ENCODE measurements around the gene SIAH3. TPM values are rescaled to one million over a fixed set of nuclear protein-coding genes. Genes with fewer than 3 reads are reported as not detected.

Gene SIAH3
- polyA plus RNA-seq, 1 experiment = not detected

DNA sequence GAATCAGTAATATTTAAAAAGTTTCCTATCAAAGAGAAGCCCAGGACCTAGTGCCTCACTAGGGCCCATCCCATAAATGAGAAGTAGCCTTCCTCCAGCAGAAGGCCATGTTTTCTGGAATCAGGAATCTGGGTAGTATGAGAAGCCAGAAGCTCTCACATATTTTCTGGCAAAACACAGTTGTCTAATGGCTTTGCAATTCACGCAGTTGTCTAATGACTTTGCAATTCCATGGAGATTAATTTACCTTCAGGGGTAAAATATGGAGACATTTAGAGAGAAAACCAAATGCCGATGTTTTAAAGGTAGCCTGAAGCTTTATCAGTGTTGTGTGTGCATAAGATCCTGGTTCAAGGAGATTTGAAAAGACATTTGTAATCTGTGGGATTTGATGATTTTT lies 29.8 kb upstream of the SIAH3 start:
- no peak for DNase-seq (ENCODE audit: low read depth)
- POLR2A ChIA-PET = no interaction called here
- Histone ChIP-seq H3K4me3 (ENCODE audit: low read depth, low read length) (no peak overlapping the region), H3K27me3 (ENCODE audit: control insufficient read depth, insufficient read depth, low read length) (no peaks in the 10 kb centered on the region; the same call in 1 of the 2 replicates), H3K36me3 (ENCODE audit: control insufficient read depth, insufficient read depth, low read length) (no peaks in the 10 kb centered on the region)
- CTCF ChIA-PET = no interaction called here
- TF ChIP-seq CTCF (IDR thresholded peaks at IDR 0.05; ENCODE audit: insufficient read depth, low read depth, low read length) = no peak

- Histone ChIP-seq H3K36me3 (ENCODE audit: control insufficient read depth, insufficient read depth, low read length) (no peaks in the 10 kb centered on the region), H3K4me3 (ENCODE audit: low read depth, low read length) (no peak overlapping the region), H3K27me3 (ENCODE audit: control insufficient read depth, insufficient read depth, low read length) (no peaks in the 10 kb centered on the region; the same call in 1 of the 2 replicates)
- TF ChIP-seq CTCF (IDR thresholded peaks at IDR 0.05; ENCODE audit: insufficient read depth, low read depth, low read length) = no peak
- POLR2A ChIA-PET = no interaction called here
- DNase-seq (ENCODE audit: low read depth) = no peak
- CTCF ChIA-PET = no interaction called here
Observed at GRCh38 chr13:45880242-45880641, 28.7 kb upstream of the SIAH3 start.

DNA sequence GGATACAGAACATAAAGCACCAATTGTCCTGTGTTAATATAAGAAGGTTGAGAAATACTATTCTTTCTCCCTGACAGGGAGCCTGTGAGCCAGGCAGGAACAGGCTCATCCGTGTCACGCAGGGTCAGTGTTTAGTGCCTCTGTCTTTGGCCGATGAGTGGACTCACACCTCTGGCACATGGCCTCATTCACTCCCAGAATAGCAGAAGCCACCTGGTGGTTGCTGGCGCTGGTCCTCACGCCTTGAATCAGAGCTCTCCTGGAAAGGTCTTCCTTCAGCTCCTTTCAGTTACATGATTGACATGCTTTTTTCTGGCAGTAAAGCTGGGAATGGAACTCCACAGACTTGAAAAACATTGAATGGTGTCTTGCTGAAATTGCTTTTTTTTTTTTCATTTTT lies 28.1 kb upstream of the SIAH3 start:
- Histone ChIP-seq H3K4me3 (ENCODE audit: low read depth, low read length) (no peak overlapping the region), H3K36me3 (ENCODE audit: control insufficient read depth, insufficient read depth, low read length) (no peaks in the 10 kb centered on the region), H3K27me3 (ENCODE audit: control insufficient read depth, insufficient read depth, low read length) (no peaks in the 10 kb centered on the region; the same call in 1 of the 2 replicates)
- no peak for TF ChIP-seq CTCF (IDR thresholded peaks at IDR 0.05; ENCODE audit: insufficient read depth, low read depth, low read length)
- ChIA-PET POLR2A (no interaction called here), CTCF (interaction anchor here (0.6 kb wide), 2 partner anchors 838 to 1940 kb away, joined by 3 read pairs; no protein-coding TSS in a partner anchor)
- no peak for DNase-seq (ENCODE audit: low read depth)

- Histone ChIP-seq H3K36me3 (ENCODE audit: control insufficient read depth, insufficient read depth, low read length) (no peaks in the 10 kb centered on the region), H3K27me3 (ENCODE audit: control insufficient read depth, insufficient read depth, low read length) (no peaks in the 10 kb centered on the region; the same call in 1 of the 2 replicates), H3K4me3 (ENCODE audit: low read depth, low read length) (no peak overlapping the region)
- POLR2A ChIA-PET = no interaction called here
- TF ChIP-seq CTCF (IDR thresholded peaks at IDR 0.05; ENCODE audit: insufficient read depth, low read depth, low read length) = no peak
- DNase-seq (ENCODE audit: low read depth) = no peak
- CTCF ChIA-PET = no interaction called here
Observed at GRCh38 chr13:45878966-45879365, 27.4 kb upstream of the SIAH3 start.

DNA sequence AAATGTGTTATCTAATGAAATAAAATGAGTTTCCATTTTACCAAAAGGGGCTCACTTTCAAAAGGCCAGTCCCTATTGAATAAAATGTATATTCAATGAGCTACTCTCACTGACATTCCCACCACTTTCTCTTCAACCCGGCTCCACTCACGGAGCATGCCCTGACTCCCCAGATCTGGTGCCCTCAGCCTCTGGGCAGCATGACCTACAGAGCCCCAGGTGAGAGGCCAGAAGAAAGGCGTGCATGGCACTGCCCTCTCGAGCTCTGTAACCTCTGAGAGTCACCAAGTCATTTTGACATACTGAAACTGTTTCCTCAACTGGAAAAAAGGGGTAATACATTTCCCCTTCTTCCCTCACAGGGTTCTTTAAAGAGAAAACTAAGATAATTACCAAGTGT lies 25.2 kb upstream of the SIAH3 start:
- Histone ChIP-seq H3K4me3 (ENCODE audit: low read depth, low read length) (no peak overlapping the region), H3K27me3 (ENCODE audit: control insufficient read depth, insufficient read depth, low read length) (no peaks in the 10 kb centered on the region), H3K36me3 (ENCODE audit: control insufficient read depth, insufficient read depth, low read length) (no peaks in the 10 kb centered on the region)
- ChIA-PET CTCF (no interaction called here), POLR2A (no interaction called here)
- DNase-seq (ENCODE audit: low read depth) = no peak
- no peak for TF ChIP-seq CTCF (IDR thresholded peaks at IDR 0.05; ENCODE audit: insufficient read depth, low read depth, low read length)

All from BJ (cell line).